Smooth muscle cell (in vitro differentiated cells): ENCODE data around the gene SLC38A11. TPM values are rescaled to one million over a fixed set of nuclear protein-coding genes. Genes with fewer than 3 reads are reported as not detected.

Source experiments
- DNase-seq: peaks from one replicate; lab custom pipeline; 2025; ENCODE audit not compliant: unreplicated experiment; lab: John Stamatoyannopoulos, UW
- H2AFZ ChIP-seq: fragments of 200-600 bp; sonication (generic); 2 replicates; pipeline ENCODE4 v1.6.0; 2016; ENCODE audit warnings: antibody characterized with exemption, low read depth, mild to moderate bottlenecking
- H3F3A ChIP-seq: fragments of 200-600 bp; sonication (generic); 2 replicates; pipeline ENCODE4 v1.6.0; 2017; ENCODE audit warnings: antibody characterized with exemption, low read depth
- H3K27ac ChIP-seq: fragments of 200-600 bp; sonication (generic); 2 replicates; pipeline ENCODE4 v1.5.1; 2016; ENCODE audit warnings: low read depth, mild to moderate bottlenecking
- H3K27me3 ChIP-seq: fragments of 200-600 bp; sonication (generic); 2 replicates; pipeline ENCODE4 v1.6.1; 2016; ENCODE audit warnings: low read depth, mild to moderate bottlenecking
- H3K36me3 ChIP-seq: fragments of 200-600 bp; sonication (generic); 2 replicates; pipeline ENCODE4 v1.5.1; 2016; ENCODE audit warnings: low read depth
- H3K4me1 ChIP-seq: fragments of 200-600 bp; sonication (generic); 2 replicates; pipeline ENCODE4 v1.5.1; 2016; ENCODE audit warnings: low read depth
- H3K4me2 ChIP-seq: fragments of 200-600 bp; sonication (generic); 2 replicates; pipeline ENCODE4 v1.6.0; 2016; ENCODE audit warnings: mild to moderate bottlenecking
- H3K4me3 ChIP-seq: fragments of 200-600 bp; sonication (generic); 2 replicates; pipeline ENCODE4 v1.5.1; 2016; ENCODE audit warnings: mild to moderate bottlenecking
- H3K79me2 ChIP-seq: fragments of 200-600 bp; sonication (generic); 2 replicates; pipeline ENCODE4 v1.6.0; 2016; ENCODE audit warnings: low read depth, mild to moderate bottlenecking
- H3K9ac ChIP-seq: fragments of 200-600 bp; sonication (generic); 2 replicates; pipeline ENCODE4 v1.6.0; 2016; ENCODE audit warnings: low read depth
- H3K9me3 ChIP-seq: fragments of 200-600 bp; sonication (generic); replicated peaks from 2 replicates; pipeline ENCODE4 v1.5.1; 2016; ENCODE audit warnings: low read depth
- H4K20me1 ChIP-seq: fragments of 200-600 bp; sonication (generic); 2 replicates; pipeline ENCODE4 v1.6.0; 2016; ENCODE audit warnings: low read depth
- WGBS: methylation state at CpG from one replicate; pipeline ENCODE4 v1.1.7; 2016; ENCODE audit warnings: low lambda C conversion rate; 5-methylcytosine and 5-hydroxymethylcytosine counted together
- polyA plus RNA-seq: library from polyadenylated mRNA; unstranded; fragments of >200 nt; fragmentation: Nextera tagmentation; extraction: Ambion mirVana; gene quantifications from 2 replicates; pipeline ENCODE4 v1.2.1, GENCODE V29; 2016
- total RNA-seq: library from RNA; depleted of rRNA; stranded (reverse); fragments of >200 nt; gene quantifications from 2 replicates; pipeline ENCODE4 v1.2.3, GENCODE V29; 2014
- TF ChIP-seq, protein P1 (sequence below): fragments of 200-600 bp; sonication (generic); IDR thresholded peaks from 2 replicates; pipeline ENCODE4 v1.5.1; 2017; ENCODE audit warnings: borderline replicate concordance, mild to moderate bottlenecking, antibody characterized with exemption; ENCODE audit not compliant: insufficient read depth, poor library complexity, severe bottlenecking

The SLC38A11 gene
- total and polyA plus RNA-seq, 2 experiments from 2014 or later: not detected

DNA sequence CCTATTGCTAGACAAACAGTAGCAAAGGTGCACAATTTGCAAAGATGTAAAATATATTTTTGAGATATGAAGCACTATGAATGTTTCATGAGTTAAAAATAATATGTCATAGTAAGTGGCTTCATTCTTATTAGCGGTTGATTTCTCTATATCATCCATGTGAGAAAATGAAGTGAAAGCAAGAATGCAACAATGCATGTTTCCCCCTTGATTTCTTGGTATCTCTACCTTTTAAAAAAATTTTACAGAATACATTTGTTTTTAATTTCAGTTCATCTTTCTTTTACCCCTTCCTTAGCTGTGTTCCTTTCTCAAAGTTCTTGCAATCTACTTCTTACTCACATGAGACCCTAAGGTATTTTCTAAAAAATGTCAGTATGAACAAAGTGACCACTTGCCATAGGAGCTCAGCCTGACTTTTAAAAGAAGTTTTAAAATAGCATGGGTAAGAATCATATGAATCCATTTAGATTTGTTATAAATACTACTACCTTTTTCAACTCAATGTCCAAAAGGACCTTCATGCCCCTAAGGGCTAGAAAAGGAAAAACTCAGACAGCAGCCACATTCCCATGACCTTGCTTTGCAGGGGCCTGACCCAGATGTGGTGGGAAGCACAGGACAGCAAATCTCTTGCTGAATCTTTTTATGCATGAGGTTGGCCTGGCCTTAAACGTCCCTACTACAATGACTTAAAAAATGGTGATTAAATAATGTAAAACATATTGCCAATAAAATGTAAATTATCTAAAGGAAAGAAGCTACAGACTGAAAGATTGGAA, 14.8 kb upstream of the SLC38A11 start:
- Histone ChIP-seq H3K79me2 (no peaks in the 10 kb centered on the region), H3K4me3 (no peak overlapping the region), H3K27me3 (no peaks in the 10 kb centered on the region), H3K4me1 (peaks cover 15% of the 10 kb centered on the region), H2AFZ (no peak overlapping the region), H3K9ac (no peak overlapping the region), H3K36me3 (no peaks in the 10 kb centered on the region), H3K27ac (no peak overlapping the region), H4K20me1 (no peaks in the 10 kb centered on the region), H3K9me3 (no peaks in the 10 kb centered on the region), H3F3A (no peaks in the 10 kb centered on the region), H3K4me2 (no peak overlapping the region)
- 88% methylated on average over 2 of the region's 2 CpGs for WGBS
- DNase-seq: no peak
- TF ChIP-seq, protein P1, sequence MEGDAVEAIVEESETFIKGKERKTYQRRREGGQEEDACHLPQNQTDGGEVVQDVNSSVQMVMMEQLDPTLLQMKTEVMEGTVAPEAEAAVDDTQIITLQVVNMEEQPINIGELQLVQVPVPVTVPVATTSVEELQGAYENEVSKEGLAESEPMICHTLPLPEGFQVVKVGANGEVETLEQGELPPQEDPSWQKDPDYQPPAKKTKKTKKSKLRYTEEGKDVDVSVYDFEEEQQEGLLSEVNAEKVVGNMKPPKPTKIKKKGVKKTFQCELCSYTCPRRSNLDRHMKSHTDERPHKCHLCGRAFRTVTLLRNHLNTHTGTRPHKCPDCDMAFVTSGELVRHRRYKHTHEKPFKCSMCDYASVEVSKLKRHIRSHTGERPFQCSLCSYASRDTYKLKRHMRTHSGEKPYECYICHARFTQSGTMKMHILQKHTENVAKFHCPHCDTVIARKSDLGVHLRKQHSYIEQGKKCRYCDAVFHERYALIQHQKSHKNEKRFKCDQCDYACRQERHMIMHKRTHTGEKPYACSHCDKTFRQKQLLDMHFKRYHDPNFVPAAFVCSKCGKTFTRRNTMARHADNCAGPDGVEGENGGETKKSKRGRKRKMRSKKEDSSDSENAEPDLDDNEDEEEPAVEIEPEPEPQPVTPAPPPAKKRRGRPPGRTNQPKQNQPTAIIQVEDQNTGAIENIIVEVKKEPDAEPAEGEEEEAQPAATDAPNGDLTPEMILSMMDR: no peak

DNA sequence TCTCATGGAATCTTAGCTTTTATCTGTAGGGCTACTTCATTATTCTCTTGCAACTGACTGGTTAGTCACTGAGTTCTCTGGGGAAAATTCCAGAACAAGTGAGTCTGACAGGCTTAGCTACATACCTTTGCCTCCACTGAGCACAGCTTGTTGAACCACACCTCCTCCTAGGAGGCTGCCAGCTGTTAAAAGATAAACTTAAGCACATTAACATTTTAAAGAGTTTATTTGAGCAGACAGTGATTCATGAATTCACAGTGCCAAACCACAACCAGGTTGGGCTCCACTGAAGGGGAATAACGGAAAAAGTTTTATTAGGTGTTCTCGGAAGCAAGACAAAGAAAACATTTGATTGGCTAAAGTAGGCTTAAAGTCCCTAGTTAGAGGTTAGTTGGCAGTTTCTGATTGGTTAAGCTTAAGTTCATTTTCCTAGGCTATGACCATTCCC, 12.5 kb upstream of the SLC38A11 start:
- peak overlapping the region; percentile 73 for H3K27ac ChIP-seq
- DNase-seq: no peak
- H3F3A ChIP-seq: no peaks in the 10 kb centered on the region
- no peak overlapping the region for H3K4me3 ChIP-seq
- no peaks in the 10 kb centered on the region for H3K36me3 ChIP-seq
- no peaks in the 10 kb centered on the region for H4K20me1 ChIP-seq
- no peaks in the 10 kb centered on the region for H3K9me3 ChIP-seq
- H3K27me3 ChIP-seq: no peaks in the 10 kb centered on the region
- H3K79me2 ChIP-seq: no peaks in the 10 kb centered on the region
- no peak overlapping the region for H2AFZ ChIP-seq
- peaks cover 15% of the 10 kb centered on the region for H3K4me1 ChIP-seq
- TF ChIP-seq, protein P1: no peak
- peak overlapping the region; percentile 31 for H3K4me2 ChIP-seq
- H3K9ac ChIP-seq: peak overlapping the region; percentile 10
- 43% methylated on average over 2 of the region's 2 CpGs for WGBS

DNA sequence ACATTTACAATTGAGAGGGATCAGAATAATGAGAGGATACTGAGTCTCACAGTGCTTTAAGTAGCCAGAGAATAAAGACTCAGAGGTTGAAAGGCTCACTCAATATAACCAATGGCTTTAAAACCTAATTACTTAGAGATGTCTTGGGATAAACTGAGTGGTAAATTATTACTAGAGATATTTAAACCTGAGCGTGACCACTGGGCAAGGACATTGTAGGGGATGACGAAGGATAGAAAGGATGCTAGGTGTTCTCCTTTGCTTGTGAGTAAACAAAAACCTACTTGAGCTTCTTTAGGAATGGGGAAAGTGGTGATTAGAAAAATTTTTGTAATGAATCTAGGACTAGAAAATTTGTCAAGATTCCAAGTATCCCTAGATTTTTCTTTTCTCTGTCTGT, 12.0 kb upstream of the SLC38A11 start:
- TF ChIP-seq, protein P1: no peak
- DNase-seq: no peak
- H3K79me2 ChIP-seq: no peaks in the 10 kb centered on the region
- no peaks in the 10 kb centered on the region for H3K27me3 ChIP-seq
- WGBS: 76% methylated on average over 2 of the region's 2 CpGs
- H3K4me2 ChIP-seq: peak overlapping the region; percentile 31
- peaks cover 15% of the 10 kb centered on the region for H3K4me1 ChIP-seq
- H2AFZ ChIP-seq: no peak overlapping the region
- peak overlapping the region; percentile 73 for H3K27ac ChIP-seq
- H3K9me3 ChIP-seq: no peaks in the 10 kb centered on the region
- peak overlapping the region; percentile 10 for H3K9ac ChIP-seq
- no peaks in the 10 kb centered on the region for H4K20me1 ChIP-seq
- no peaks in the 10 kb centered on the region for H3F3A ChIP-seq
- no peak overlapping the region for H3K4me3 ChIP-seq
- H3K36me3 ChIP-seq: no peaks in the 10 kb centered on the region

DNA sequence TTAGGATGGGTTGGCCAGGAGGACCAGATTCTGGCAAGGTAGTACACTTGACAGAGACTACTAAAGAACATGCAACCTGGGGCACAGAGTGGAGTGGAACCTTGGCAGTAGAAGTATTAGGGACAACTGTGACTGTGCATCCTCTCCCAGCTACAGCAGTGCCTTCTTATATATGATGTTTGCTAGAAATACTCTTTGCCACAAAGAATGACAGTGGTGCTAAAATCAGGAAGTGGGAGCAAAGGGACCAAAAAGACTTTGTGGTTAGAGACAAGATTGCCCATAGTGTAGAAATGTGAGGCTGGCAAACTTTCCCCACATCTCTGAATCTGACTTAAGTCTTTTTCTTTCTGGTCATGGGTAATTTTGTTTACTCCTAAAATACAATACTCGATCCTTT, 9.4 kb upstream of the SLC38A11 start:
- peaks cover 15% of the 10 kb centered on the region for H3K4me1 ChIP-seq
- H4K20me1 ChIP-seq: no peaks in the 10 kb centered on the region
- H3K27ac ChIP-seq: peak overlapping the region; percentile 9
- H3K9ac ChIP-seq: no peak overlapping the region
- WGBS: 71% methylated on average over 1 of the region's 1 CpG
- no peaks in the 10 kb centered on the region for H3K9me3 ChIP-seq
- no peaks in the 10 kb centered on the region for H3F3A ChIP-seq
- no peaks in the 10 kb centered on the region for H3K27me3 ChIP-seq
- no peaks in the 10 kb centered on the region for H3K36me3 ChIP-seq
- no peak overlapping the region for H2AFZ ChIP-seq
- H3K4me2 ChIP-seq: no peak overlapping the region
- TF ChIP-seq, protein P1: no peak
- H3K4me3 ChIP-seq: no peak overlapping the region
- no peak for DNase-seq
- H3K79me2 ChIP-seq: no peaks in the 10 kb centered on the region
